ENCODE data around the gene NUPR1.
"Not testable (repeated sequence)": the region's sequence is repeated elsewhere in the genome, so short reads cannot be mapped to it uniquely, and the experiment has no call there.

NUPR1 gene

GRCh38 chr16:28538733-28539596 lies at the start of gene NUPR1:
Gene NUPR1 (minus strand): TSS chr16:28538974. CDS start chr16:28538907, 67 bp downstream.
- DNase-seq (ENCODE audit: low spot score) = peak; percentile 63

- DNase-seq (ENCODE audit: low spot score) = peak; percentile 75
Measured at GRCh38 chr16:28587386-28587785, 48.6 kb upstream of the NUPR1 start.

DNA sequence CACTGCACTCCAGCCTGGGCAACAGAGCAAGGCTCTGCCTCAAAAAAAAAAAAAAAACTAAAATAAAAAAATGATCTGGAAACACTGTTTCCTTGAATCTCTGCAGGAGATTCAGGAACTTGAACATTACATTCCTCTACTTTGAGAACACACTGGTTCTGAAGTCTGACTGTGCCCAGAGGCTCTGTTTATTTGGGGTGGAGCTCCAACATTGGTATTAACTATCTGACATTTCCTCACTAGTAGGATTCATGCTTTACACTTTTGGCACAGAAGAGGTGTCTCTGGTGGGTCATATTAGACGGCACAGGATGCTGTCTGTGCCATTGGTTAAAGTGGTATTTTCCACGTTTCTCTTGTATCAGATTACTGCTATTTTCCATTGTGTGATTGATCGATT lies 47.7 kb upstream of the NUPR1 start:
- no peak for DNase-seq (ENCODE audit: low spot score)

- no peak for DNase-seq (ENCODE audit: low spot score)
Measured at GRCh38 chr16:28585674-28586073, 46.9 kb upstream of the NUPR1 start.

- DNase-seq (ENCODE audit: low spot score) = no peak
Measured at GRCh38 chr16:28580726-28581315, 42.0 kb upstream of the NUPR1 start.

DNA sequence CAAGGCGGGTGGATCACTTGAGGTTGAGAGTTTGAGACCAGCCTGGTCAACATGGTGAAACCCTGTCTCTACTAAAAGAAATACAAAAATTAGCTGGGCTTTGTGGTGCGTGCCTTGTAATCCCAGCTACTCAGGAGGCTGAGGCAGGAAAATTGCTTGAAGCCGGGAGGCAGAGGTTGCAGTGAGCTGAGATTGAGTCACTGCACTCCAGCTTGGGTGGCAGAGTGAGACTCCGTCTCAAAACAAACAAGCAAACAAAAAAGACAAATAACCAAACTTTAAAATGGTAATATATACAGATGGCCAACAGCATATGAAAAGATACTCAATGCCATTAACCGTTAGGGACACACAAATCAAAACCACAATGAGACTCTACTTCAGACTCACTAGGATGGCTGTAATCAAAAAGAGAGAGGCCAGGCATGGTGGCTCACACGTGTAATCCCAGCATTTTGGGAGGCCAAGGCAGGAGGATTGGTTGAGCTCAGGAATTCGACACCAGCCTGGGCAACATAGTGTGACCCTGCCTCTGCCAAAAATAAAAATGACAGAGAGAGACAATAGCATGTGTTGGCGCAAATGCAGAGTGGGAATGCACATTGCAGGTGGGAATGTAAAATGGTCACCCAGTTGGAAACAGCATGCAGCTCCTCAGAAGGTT lies 36.8 kb upstream of the NUPR1 start:
- DNase-seq (ENCODE audit: low spot score) = no peak

DNA sequence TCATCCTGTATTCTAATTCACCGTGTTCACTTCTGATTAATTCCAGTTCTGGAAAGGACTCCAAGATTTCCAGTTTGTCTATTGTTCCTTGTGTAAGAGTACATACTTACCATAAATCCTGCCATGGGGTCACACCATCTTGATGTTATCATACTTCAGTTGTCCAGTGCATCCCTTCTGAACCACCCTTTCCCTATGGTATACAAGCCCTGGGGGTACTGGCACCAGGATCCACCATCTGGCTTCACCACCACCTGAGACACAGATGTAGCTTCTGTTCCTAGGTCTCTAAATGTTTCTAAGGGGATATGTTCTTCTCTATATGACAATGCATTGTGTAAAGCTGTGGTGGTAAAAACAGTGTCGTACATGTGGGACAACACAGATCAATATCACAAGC lies 36.2 kb upstream of the NUPR1 start:
- no peak for DNase-seq (ENCODE audit: low spot score)

GRCh38 chr16:28573738-28574718 lies 35.3 kb upstream of the NUPR1 start:
- no peak for DNase-seq (ENCODE audit: low spot score)

DNA sequence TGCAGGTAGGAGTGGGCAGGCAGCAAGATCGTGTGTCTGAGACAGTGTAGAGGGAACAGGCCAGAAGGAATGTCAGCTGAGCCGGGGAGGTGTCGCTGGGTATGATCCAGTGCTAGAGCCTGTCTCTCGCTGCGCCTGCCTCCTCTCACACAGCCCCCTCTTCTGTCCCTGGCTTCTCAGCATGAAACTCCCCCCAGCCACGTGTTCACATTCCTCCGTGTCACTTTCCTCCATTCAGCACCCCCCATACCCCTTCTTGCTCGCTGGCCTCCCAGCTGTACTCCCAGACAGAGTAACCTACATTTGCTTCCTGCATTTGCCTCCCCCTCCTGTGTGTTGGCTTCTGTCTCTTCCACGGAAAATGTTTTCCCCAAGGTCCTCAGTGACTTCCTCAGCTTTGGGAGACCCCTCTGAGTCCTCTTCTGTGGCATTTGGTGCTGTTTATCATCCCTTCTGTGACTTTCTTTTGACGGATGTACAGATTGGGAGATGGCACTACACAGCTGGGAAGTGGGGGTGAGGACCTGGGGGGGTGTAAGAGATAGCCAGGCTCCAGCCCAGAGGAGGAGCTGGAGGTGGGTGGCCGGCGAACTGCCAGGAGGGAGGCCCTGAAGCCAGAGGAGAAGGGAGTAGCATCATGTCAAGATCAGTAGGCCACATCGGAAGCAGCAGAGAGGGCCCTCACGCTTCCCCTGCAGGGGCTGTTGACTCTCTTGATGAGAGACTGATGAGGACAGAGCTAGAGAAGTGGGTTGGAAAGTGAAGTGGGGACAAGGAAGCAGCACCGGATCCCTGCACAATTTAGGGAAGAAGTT lies 34.1 kb upstream of the NUPR1 start:
- DNase-seq (ENCODE audit: low spot score) = no peak

DNA sequence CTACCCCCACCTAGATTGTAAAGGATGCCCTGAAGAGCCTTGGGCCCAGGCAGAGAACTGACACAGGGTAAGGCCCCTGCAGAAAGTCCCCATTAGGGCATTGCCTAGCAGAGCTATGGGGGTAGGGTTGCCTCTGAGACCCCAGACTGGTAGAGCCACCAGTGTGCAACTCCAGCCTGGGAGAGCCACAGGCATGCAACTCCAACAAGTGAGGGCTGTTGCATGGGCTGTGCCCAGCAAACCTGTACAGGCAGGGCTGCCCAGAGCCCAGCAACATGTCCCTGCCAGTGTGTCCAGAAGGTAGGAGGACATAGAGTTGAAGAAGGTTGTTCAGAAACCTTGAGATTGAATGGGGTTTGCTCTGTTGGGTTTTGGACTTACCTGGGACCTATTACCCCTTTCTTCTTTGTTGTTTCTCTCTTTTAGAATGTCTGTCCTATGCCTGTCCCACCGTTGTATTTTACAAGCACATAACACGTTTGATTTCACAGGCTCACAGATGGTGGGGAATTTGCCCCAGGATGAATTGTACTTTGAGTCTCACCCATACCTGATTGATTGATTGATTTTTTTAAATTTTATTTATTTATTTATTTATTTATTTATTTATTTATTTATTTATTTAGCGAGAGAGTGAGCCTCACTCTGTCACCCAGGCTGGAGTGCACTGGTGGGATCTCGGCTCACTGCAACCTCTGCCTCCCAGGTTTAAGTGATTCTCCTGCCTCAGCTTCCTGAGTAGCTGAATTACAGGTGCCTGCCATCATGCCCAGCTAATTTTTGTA lies 31.4 kb upstream of the NUPR1 start:
- no peak for DNase-seq (ENCODE audit: low spot score)

- DNase-seq (ENCODE audit: low spot score) = no peak
Measured at GRCh38 chr16:28569021-28569420, 30.2 kb upstream of the NUPR1 start.

GRCh38 chr16:28567292-28567691 lies 28.5 kb upstream of the NUPR1 start:
- DNase-seq (ENCODE audit: low spot score) = no peak

DNA sequence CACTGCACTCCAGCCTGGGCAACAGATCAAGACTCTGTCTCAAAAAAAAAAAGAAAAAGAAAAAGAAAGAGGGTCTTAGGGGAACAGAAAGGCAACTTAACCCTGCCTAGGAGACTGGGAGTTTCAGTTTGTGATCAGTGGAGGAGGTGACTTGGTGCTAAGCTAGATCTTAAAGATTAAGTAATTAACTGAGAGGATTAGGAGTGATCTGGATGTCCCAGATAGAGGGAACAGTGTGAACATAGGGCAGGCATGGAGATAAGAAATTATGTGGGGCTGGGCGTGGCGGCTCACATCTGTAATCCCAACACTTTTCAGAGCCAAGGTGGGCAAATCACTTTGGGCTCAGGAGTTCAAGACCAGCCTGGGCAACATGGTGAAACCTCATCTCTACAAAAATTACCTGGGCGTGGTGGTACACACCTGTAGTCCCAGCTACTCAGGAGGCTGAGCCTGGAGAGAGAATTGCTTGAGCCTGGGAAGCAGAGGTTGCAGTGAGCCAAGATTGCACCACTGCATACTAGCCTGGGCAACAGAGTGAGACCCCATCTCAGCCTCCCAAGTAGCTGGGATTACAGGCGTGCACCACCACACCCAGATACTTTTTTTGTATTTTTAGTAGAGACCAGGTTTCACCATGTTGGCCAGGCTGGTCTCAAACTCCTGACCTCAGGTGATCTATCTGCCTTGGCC lies 27.6 kb upstream of the NUPR1 start:
- not testable (repeated sequence) for DNase-seq (ENCODE audit: low spot score)

- no peak for DNase-seq (ENCODE audit: low spot score)
Measured at GRCh38 chr16:28563218-28563617, 24.4 kb upstream of the NUPR1 start.

DNA sequence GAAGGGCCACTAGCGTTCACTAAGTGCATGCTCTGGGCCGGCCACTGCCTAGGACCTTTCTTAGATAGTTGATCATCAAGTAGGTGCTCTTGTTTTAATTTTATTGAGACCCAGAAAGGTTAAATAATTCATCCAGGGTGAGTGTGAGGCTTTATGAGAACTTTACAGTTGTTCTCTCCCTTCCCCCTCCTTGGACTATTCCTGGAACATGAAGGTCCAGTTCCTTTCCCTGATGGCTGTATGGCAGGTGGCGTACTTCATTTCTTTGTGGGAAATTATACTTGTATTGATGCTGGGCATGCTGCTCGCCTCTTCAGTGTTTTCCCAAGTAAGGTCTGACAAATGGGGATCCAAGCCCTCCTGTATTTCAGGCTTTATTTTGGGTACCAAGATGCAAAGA lies 23.4 kb upstream of the NUPR1 start:
- DNase-seq (ENCODE audit: low spot score) = no peak

- no peak for DNase-seq (ENCODE audit: low spot score)
Measured at GRCh38 chr16:28561557-28562187, 22.9 kb upstream of the NUPR1 start.

- DNase-seq (ENCODE audit: low spot score) = no peak
Measured at GRCh38 chr16:28558456-28558855, 19.7 kb upstream of the NUPR1 start.

DNA sequence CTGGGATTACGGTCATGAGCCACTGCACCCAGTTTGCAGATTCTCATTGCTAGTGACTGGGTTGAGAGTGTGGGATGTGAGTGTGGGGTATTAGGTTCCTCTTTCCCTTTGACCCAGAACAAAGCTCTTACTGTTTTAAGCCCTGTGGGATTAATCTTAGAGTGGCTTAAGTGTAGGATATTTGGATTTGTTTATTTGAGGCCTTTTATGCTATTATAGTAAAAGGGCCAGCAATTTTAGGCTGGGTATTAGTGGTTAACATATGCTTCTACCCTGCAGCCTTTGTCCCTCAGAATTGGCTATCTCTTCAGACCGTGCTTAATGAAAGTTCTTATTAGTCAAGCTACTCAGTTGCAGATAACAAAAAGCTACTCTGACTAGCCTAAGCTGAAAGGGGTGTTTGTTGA lies 18.1 kb upstream of the NUPR1 start:
- peak; percentile 77 for DNase-seq (ENCODE audit: low spot score)

DNA sequence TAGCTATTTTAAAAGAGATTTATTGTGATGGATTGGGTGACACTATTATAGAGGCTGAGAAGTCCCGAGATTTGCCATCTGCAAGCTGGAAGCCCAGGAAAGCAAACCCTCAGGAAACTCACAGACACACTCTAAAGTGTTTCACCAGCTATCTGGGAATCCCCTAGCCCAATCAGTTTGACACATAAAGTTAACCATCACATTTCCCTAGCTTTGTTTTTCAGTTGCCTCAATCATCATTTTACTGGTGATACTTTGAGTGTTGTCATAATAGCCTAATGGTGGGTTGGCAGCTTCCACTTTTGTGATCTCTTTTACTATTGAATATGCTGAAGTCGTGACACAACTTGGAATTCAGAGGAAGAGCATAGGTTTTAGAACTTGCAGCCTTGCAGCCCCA lies 16.8 kb upstream of the NUPR1 start:
- DNase-seq (ENCODE audit: low spot score) = no peak
